Activated CD8-positive, alpha-beta memory T cell treated with anti-CD3 and anti-CD28 coated beads for 1 hour (primary cell): ENCODE data around the gene SESN3.
"Not testable (repeated sequence)": the region's sequence is repeated elsewhere in the genome, so short reads cannot be mapped to it uniquely, and the experiment has no call there.

Source experiments
- DNase-seq, 2 donors: peaks; one replicate each; pipeline ENCODE4 v3.0.0-alpha.2; 2020; ENCODE audit warnings: low read depth in 1 of 2; ENCODE audit errors: extremely low read depth in 1 of 2

SESN3 gene

DNA sequence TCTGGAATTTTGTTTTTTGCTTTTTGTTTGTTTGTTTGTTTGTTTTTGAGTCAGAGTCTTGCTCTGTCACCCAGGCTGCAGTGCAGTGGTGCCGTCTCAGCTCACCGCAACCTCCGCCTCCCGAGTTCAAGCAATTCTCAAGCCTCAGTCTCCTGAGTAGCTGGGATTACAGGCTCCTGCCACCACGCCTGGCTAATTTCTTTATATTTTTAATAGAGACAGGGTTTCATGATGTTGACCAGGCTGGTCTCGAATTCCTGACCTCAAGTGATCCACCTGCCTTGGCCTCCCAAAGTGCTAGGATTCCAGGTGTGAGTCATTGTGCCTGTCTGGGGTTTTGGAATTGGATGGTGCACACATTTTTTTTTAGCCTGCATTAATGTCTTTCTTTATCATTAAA, 20.9 kb upstream of the SESN3 start:
- DNase-seq: not testable (repeated sequence)

DNA sequence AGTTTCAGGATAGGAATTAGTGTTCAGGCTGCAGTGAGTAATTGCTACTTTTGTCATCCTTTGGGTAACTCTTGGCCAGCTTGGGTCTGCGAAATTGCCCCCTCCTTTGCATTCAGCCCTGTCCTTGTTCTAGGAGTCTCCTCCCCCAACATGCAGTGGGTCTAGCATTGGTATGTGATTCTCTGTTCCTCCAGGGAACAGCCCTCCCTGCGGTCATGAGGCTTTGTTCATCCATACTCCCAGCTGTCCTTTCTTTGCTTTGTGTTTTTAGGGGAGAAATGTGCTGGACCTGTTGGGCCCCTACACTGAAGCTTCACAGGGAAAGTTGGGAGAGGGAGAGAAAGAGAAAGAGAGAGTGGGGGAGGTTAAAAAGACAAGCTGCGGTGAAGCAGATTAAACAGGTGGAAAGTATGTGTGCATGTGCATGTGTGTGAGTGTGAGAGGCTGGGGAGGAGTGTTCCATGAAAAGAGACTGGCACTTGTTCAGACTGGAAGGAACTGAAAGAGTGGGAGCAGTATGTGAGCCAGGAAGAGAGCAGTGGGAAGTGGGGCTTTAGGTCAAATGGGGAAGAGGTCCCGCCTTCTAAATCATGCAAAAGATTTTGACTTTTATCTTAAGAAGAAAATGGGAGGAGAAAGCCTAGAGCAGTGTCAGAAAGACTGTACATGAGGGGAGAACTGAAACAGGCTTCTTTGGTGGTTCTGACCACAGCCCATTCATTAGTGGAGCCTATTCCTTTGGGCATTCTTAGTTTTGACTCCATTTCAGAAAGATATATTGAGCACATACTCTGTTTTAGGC, 17.9 kb upstream of the SESN3 start:
- no peak for DNase-seq

DNA sequence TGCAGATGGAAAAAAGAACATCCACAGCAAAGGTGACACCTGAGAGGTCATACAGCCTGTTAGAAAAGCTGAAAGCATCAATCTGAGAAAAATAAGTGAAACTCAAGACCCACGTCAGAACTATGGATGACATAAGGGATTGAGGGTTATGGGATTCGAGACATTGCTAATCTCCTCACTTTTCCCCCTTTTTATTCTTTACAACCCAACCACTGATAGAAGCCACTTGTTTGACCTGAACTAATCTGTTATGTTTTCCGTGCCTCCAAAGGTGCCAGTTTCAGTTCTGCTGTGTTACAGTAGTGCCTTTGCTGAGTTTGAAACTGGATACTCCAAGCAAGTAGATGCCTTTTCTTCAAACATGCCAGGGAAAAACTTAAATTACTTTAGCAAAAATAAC, 16.9 kb upstream of the SESN3 start:
- DNase-seq: no peak

DNA sequence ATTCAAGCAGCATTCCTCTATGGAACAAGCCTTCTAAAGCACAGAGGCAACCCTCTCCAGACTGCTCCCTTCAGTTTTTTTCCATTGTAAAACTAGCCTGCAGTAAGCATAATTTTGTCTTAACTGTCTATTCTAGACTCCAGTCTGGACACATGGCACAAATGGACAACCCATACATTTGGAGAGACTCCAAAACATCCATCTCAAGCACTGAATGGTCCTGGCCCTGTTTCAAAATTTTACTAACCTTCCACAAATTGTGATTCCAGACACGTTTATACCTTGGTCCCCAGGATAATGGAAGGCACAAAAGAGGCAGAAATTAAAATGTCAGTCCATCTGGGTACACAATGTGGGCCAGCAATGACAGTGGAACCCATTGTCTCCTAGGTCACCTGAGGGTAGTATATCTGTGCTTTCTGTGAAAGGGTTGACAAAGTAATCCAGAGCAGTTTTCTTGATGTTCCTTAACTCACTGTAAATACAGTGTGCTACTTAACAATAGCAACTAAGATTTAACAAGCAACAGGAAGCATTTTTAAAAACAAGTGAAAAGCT, 16.2 kb upstream of the SESN3 start:
- no peak for DNase-seq

DNA sequence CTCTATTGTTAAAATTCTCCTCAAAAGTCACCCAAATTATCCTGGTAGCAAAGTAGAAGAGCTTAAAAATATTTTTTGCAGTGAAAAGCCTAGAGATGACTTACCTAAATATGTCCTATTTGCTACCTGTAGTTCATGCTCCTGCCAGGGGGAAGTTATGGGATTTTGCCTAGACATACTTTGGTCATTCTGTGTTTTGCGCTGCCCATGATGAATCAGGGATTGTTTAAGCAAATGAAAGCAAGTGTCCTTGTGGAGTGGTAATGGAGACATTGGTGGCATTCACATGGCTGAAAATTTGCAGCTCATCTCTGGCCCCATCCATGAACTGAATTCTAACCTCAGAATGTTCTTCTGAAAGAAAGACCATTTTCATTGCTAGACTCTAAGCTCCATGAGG, 14.6 kb upstream of the SESN3 start:
- DNase-seq: no peak

DNA sequence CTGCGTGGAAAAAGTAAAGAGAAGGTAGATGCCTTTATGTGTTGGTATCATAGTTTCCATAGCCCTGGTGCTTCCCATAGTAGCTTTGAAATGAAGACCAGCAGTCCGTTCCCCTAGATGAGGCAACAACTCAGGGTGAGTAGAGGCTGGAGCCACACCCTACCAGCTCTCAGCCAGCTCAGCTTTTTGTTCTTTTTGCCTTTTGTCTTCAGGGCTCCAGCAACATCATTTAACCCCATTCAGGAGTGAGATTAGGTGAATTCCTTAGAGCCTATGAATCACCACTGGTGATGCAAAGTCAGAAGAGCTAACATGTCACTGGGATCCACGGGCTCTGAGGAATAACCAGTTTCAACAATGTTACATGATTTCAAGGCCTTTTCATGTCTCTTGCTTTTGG, 14.0 kb upstream of the SESN3 start:
- DNase-seq: no peak

DNA sequence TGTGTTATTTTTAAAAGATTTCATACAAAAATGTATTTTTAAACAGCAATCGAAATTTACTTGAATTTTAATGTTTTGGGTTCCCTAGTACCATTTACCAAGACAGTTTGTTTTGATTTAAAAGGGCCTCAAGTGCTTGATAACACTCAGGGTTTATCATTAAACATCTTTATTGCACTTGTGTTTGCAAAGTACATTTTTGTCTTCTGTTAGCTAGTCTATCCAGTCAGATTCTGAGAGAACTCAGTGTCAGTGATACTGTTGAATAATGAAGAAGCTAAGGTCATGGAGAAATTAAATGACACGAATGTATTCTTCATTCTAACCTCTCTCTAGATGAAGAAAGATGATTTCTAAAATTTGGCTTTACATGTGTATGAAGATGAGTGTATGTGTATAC, 12.7 kb upstream of the SESN3 start:
- no peak for DNase-seq

DNA sequence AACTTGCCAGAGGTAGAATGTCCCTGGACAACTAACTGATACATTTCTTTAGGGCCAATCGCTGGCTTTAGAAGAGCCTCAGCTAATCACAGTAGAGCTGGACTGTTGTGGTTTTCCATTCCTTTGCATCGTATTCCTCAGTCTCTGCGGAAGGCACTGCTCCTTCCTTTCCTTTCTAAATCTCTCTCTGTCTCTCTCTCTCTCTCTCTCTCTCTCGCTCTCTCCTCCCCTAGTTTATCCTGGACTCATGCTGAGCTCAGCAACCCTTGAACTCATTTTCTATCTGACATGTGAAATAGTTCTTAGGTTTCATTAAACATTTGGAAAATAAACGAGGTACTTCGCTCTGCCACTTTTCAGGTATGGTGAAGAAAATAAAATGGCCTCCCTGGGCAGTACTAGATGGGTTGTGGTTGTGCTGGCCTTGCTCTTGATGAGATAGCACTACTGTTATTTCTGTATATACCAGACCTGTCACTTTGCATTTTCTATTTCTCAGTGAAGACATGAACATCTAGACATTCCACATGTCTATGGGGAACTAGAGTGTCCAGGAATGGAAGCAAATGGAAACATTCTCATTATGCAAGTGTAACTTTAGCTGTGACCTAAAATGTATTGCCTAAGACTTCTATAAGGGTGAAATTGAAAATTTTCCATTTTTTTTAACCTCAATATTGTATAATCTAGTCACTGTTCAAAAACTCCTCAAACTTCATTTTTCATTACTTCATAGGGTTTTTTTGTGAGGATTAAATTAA, 12.0 kb upstream of the SESN3 start:
- DNase-seq: no peak

DNA sequence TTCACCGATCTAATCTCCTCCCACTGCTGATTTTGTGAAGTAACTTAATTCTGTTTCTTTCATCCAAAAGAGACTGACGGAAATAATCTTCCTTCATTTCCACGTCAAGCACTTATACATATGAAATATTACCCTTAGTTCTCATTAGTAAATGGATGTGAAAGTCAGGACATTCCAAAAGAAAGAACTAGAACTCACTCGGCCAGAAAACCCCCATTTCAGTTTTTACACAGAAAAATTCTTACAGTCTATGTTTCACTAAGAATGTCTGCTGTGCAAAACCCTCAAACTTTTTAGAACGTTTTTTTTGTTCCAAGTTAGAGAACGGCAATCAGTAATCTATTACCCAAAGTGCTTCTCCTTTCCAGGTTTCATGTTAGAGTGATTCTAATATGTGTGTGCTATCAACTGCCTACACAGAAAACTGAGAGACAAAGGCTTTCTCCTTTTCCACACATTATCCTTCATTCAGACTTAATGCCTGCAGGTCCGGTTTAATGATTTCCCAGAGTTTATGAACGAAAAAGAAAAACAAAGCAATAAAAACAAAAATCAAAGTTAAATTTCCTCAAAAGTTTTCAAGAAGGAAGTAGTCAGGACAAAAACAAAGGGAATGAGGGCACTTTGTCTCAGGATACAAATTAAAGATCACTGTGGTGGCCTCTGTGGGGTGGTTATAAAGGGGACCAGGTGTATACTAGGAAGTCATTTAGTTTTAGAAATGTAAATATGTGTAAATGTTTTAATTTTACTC, 11.3 kb upstream of the SESN3 start:
- no peak for DNase-seq

DNA sequence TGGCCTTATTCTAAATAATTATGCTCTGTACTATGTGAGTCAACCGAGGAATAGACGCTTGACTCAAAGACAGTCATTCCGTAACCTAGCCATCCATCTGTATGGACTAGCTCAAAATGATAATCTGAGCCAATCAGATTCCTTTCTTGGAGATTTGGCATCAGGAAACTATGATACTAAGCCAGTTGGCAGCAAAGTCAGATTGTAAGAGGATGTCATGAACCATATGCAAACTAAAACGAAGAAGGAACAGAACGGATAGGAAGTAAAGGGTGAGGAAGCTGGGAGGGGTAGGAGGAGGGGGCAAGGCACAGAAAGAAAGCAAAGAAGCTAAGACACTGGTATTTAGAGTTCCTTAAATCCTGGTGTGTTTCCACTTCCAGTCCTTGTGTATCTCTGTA, 10.7 kb upstream of the SESN3 start:
- DNase-seq: no peak

DNA sequence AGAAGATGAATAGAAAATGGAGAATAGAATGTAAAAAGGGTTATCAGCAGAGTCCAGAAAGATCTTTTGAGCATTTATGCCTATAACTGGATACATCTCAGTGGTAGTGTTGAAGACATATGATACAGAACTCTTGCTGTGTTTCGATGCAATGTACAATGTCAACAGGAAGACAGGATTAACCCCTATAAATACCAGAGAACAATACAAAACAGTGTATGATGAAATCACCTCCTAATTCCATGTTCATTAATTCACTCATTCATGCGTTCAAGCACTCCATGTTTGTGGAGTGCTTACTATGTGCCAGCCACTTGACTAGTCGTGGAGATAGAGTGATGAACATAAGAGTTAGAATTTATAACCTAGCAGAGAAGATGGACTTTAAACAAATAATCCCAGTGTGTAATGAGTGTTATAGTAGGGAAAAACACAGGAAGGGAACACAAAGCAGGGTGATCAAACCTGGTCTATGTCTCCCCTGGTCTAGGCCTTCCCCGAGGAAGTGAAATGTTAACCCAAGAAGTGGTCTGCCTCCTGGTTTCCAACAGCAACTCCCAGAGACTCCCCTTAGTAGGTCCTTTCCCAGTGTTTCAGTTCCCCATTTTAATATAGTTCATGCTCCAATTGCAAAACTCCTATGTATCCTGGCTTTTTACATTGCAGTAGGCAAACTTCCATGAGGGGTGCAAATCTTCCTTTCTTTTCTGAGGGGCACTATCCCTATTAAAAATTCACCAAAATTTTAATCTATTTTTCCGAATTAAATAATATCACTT, 9.1 kb upstream of the SESN3 start:
- DNase-seq: no peak

DNA sequence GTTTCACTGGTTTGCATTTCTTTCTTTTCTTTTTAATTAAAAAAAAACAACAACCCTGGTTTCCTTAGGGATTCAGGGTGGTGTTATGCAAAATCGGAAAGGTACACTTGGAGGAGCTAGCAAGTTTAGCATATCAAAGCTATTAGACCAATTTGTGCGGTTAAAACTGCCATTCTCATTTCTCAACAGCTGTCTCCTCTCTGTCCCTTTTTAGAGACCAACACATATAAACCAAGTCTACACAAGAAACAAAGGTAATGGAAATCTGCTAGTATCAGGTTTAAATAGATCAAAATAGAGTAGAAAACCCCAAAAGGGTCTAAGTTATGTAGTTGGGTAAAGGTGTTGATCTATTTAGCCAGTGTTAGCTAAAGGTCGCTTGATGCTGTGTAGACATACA, 1.7 kb upstream of the SESN3 start:
- DNase-seq: no peak

DNA sequence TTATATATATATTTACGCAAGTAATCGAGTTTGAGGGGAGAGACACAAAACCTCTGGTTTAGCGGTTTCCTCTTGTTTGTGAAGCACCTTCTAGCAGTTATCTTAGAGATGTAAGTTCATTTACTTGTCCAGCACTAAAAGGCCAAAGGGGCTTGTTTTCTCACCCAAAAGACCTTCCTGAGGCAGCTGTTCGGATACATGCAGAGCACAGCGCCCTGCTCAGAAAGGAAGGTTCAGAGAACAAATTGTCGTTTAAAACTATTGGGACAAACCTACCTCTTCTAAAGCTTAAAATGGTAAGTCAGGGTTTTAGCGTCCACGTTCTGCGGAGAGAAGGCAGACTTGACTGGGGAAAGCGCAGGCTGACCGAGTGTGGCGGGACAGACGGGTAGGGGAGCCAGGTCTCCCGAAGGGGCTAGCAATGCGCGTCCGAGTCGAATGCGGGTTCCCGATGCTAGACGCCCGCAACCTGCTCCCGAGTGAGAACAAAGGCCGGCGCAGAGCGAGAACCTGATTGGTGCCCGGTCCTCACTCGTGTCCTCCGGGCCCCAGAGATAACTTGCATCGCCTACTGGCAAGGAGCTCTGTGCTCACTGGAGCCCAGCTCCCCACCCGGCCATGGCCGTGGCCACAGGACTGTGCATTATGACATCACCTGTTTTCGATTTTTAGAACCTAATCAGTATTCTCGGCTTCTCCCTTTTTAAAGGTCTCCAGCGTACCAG, 1.0 kb upstream of the SESN3 start:
- DNase-seq: peak in 1 of 2 donors; percentile 34

DNA sequence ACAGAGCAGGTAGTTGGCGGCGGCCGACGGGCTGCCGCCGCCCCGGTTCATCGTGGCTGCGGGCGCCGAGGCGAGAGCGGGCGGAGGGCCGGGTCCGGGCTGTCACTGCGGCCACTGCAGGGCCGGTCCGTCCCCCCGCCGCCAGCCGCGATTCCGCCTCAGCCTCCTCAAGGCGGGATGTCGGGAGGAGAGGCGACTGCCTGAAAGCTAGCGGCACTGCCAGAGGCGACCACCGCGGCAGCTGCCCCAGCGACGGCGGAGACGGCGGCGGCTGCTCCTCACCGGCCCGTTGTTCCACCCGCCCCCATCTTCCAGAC, 234 bp downstream of the SESN3 start:
- DNase-seq: no peak

DNA sequence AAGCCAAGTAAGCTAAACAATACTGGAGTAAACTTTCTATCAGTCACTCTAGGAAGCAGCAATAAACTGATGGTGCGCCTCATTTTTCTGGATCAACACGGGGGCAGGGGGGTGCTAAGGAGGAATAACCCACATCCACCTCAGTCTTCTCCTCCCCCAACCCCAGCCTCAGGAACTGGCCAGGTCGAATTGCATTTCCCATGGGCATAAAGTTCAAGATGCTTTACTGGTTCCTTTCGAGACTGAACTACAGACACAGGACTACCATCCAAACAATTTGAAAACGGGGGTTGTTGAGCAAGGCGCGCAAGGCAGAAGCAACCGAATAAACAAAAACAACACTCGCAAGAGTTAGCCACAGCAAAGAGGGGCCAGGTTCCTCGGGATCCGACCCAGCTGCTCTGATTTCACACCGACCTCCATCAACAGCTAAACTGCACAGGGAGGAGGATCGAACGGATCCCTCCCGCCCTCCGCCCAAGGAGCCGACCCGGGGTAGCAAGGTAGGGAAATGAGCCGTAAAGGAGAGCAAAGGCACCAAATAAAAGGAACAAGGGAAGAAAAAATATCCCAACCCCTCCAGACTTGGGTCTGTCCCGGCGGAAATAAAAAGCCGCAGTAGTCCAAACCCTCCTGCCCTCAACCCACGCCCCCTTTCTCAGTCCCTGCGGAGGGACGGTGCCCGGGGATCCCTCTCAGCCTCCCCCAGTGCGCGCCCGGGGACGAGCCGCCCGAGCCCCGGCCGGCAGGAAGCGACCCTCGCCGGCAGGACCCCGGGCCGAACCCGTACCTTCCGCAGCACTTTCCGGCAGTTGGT, 801 bp downstream of the SESN3 start:
- no peak for DNase-seq

DNA sequence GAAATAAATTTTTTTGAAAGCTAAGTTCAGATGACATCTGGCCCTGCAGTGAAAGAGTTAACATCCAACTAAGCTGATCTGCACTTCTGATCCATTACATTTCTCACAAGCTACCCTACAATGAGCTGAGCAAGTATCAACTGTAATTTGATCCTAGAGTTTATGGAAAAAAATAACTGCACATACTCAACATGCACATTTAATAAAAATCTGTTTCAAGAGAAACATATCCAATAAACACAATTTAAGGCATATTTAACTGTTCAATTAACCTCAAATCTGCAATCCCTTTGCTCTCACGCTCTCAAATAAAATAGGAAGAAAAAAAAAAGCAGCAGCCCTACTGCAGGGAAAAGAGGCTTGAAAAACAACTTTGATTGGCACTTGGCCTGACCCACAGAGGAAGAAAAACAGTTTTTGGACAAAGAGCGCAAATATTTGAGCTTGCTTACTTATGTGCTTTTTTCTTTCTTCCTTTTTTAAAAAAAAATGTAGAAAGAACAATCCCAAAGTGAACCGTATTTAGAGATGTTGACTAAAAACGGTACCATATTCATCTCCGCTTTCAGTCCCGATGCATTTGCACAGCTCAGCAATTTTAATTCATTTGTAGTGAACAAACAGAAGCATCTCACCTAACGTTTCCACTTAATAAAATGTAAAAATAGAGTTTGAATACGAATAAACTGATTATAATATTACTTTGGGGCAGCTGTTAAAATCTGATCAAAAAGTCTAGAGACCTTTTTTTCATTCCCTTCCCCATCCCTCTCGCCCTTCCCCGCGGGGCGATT, 1.6 kb downstream of the SESN3 start:
- no peak for DNase-seq

DNA sequence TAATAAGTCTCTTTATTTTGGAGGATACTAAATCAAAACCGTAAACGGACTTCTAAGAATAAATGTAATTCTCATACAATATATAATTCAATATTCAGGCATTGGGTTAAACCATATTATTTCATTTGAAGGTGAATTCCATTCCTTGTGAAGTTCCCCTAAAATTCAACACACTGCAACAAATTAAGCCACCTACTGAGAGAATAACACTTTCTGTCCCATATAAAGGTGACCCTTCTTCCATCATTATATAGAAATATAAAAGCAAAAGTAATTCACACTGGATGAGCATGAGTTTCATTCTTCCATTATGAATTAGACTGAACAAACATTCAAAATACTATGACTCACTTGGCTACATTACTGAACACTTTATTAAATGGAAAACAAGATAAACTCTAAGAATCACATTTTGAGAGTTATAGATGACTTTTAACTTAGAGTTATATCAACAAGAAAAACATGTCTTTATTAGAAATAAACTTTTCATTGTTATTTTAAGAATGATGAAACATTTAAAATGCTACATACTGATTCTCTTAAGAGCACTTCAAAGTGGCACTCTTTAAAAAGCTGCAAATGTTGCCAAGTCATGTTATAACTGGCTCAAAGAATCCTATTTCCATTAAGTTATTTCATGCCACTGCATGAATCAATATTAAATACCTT, 2.8 kb downstream of the SESN3 start:
- no peak for DNase-seq

DNA sequence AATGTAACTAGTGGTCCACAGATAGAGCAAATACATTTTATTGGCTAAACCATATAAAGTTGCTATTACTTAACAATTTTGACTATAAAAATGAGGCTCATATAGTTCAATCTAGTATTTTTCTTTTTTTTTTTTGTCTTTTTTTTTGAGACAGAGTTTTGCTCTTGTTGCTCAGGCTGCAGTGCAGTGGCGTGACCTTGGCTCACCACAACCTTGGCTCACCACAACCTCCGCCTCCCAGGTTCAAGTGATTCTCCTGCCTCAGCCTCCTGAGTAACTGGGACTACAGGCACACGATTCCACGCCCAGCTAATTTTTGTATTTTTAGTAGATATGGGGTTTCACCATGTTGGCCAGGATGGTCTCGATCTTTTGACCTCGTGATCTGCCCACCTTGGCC, 3.9 kb downstream of the SESN3 start:
- not testable (repeated sequence) for DNase-seq
